ENCODE results near the gene AFF3. TPM values are rescaled to one million over a fixed set of nuclear protein-coding genes. Genes with fewer than 3 reads are reported as not detected.

The AFF3 gene
- total RNA-seq, 4 donors from 2014 or later, result 9.0 to 20.2 (median 14.5) TPM

GRCh38 chr2:99805930-99806476 lies 336.4 kb downstream of the AFF3 start:
- intact Hi-C loops (cut with DNase I; ENCODE audit: low total_unique reads), result no loop called here
- in situ Hi-C loops (cut with MboI; ENCODE audit: low pct_ligation_motif_present in 1 of 4, low pct_unique_long_range_greater_than_20kb in 1 of 4, low sequenced_read_pairs in 3 of 4), result loop anchor here in 1 of 4 donors (25.0 kb wide), 1 partner anchor 431 kb away; no protein-coding TSS in a partner anchor
- H3K4me3 ChIP-seq, result no peak overlapping the region
- no peaks in the 10 kb centered on the region for H3K27me3 ChIP-seq
- no peaks in the 10 kb centered on the region for H3K9me3 ChIP-seq
- 91 to 100% methylated on average over 3 to 5 of the region's 5 CpGs for WGBS, 2 donors (ENCODE audit: low coverage in 1 of 2)
- TF ChIP-seq POLR2A (IDR thresholded peaks at IDR 0.05), result no peak
- TF ChIP-seq POLR2AphosphoS5 (IDR thresholded peaks at IDR 0.05), result no peak
- TF ChIP-seq EP300 (IDR thresholded peaks at IDR 0.05; ENCODE audit: low read depth), result no peak
- no peak for DNase-seq
- no peaks in the 10 kb centered on the region for H3K4me1 ChIP-seq
- H3K36me3 ChIP-seq, result no peaks in the 10 kb centered on the region
- H3K27ac ChIP-seq, result no peak overlapping the region

GRCh38 chr2:99803846-99804245 lies 338.5 kb downstream of the AFF3 start:
- TF ChIP-seq POLR2AphosphoS5 (IDR thresholded peaks at IDR 0.05) (no peak), CTCF (IDR thresholded peaks at IDR 0.05) (no peak), POLR2A (IDR thresholded peaks at IDR 0.05) (no peak)
- no peak overlapping the region for H3K4me3 ChIP-seq
- H3K4me1 ChIP-seq, result no peaks in the 10 kb centered on the region
- in situ Hi-C loops (cut with MboI; ENCODE audit: low pct_ligation_motif_present in 1 of 4, low pct_unique_long_range_greater_than_20kb in 1 of 4, low sequenced_read_pairs in 3 of 4), result loop anchor here in 1 of 4 donors (25.0 kb wide), 1 partner anchor 433 kb away; no protein-coding TSS in a partner anchor
- WGBS, 2 donors (ENCODE audit: low coverage in 1 of 2), result 90 to 100% methylated on average over 1 of the region's 1 CpG
- intact Hi-C loops (cut with DNase I; ENCODE audit: low total_unique reads), result no loop called here
- H3K27me3 ChIP-seq, result no peaks in the 10 kb centered on the region
- no peak overlapping the region for H3K27ac ChIP-seq
- H3K9me3 ChIP-seq, result no peaks in the 10 kb centered on the region
- H3K36me3 ChIP-seq, result no peaks in the 10 kb centered on the region
- no peak for DNase-seq

DNA sequence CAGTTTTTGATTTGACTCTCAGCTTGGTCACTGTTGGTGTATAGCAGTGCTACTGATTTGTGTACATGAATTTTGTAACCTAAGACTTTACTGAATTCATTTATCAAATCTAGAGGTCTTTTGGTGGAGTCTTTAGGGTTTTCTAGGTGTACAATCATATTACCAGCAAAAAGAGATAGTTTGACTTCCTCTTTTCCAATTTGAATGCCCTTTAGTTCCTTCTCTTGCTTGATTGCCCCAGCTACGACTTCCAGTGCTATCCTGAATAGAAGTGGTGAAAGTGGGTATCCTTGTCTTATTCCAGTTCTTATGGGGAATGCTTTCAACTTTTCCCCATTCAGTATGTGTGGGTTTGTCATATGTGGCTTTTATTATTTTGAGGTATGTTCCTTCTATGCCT lies 339.7 kb downstream of the AFF3 start:
- in situ Hi-C loops (cut with MboI; ENCODE audit: low pct_ligation_motif_present in 1 of 4, low pct_unique_long_range_greater_than_20kb in 1 of 4, low sequenced_read_pairs in 3 of 4), result loop anchor here in 1 of 4 donors (25.0 kb wide), 1 partner anchor 435 kb away; no protein-coding TSS in a partner anchor
- no peak overlapping the region for H3K4me3 ChIP-seq
- H3K9me3 ChIP-seq, result no peaks in the 10 kb centered on the region

GRCh38 chr2:99801327-99801901 lies 341.0 kb downstream of the AFF3 start:
- in situ Hi-C loops (cut with MboI; ENCODE audit: low pct_ligation_motif_present in 1 of 4, low pct_unique_long_range_greater_than_20kb in 1 of 4, low sequenced_read_pairs in 3 of 4) (loop anchor here in 1 of 4 donors (25.0 kb wide), 1 partner anchor 436 kb away; no protein-coding TSS in a partner anchor), intact Hi-C loops (cut with DNase I; ENCODE audit: low total_unique reads) (no loop called here)
- H3K4me3 ChIP-seq, result no peak overlapping the region
- 73% methylated on average over 4 of the region's 4 CpGs for WGBS, 2 donors (ENCODE audit: low coverage in 1 of 2)
- H3K27ac ChIP-seq, result no peak overlapping the region
- peaks cover 0 to 7% of the 10 kb centered on the region in 2 donors for H3K9me3 ChIP-seq
- TF ChIP-seq CTCF (IDR thresholded peaks at IDR 0.05) (no peak), EP300 (IDR thresholded peaks at IDR 0.05; ENCODE audit: low read depth) (no peak), POLR2AphosphoS5 (IDR thresholded peaks at IDR 0.05) (no peak), POLR2A (IDR thresholded peaks at IDR 0.05) (no peak)
- H3K27me3 ChIP-seq, result no peaks in the 10 kb centered on the region
- no peak for DNase-seq
- H3K36me3 ChIP-seq, result no peaks in the 10 kb centered on the region
- H3K4me1 ChIP-seq, result no peaks in the 10 kb centered on the region

More for the DNA sequence above, 339.7 kb downstream of the AFF3 start:
- Histone ChIP-seq H3K27me3 (no peaks in the 10 kb centered on the region), H3K36me3 (no peaks in the 10 kb centered on the region), H3K4me1 (no peaks in the 10 kb centered on the region), H3K27ac (no peak overlapping the region)
- TF ChIP-seq CTCF (IDR thresholded peaks at IDR 0.05), result no peak
- no peak for TF ChIP-seq POLR2A (IDR thresholded peaks at IDR 0.05)
- TF ChIP-seq POLR2AphosphoS5 (IDR thresholded peaks at IDR 0.05), result no peak
- TF ChIP-seq EP300 (IDR thresholded peaks at IDR 0.05; ENCODE audit: low read depth), result no peak
- intact Hi-C loops (cut with DNase I; ENCODE audit: low total_unique reads), result no loop called here
- DNase-seq, result no peak
- 63 to 80% methylated on average over 1 of the region's 1 CpG for WGBS, 2 donors (ENCODE audit: low coverage in 1 of 2)
